ENCODE data around the gene EIF3C.
"Not testable (repeated sequence)": the region's sequence is repeated elsewhere in the genome, so short reads cannot be mapped to it uniquely, and the experiment has no call there.

Gene EIF3C

DNA sequence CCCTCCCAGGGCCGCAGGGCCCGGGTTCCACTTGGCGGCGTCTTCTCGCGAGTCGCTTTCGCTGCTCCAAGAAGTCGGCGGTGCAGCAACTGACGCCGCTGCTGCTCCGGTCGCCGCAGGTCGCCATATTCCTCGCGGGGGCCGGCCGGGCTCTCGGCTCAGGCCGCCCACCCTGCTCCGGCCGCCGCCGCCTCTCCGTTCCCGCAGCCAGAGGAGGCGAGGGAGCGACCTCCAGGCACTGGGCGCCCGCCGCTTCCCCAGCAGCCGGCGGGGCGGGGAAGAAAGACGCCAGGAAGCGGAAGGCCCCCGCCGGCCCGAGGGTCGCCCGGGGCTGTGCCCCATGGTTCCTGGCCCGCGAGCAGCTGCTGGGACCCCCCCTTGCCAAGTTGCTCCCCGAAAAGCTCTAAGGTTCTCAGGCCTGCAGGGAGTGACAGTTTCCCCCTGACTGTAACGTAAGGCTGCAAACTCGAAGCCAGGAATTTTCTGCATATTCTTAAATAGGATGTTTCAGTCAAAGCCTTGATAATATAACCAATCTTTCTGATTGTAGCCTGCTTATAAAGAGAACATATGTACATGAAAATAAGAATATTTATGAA, 39.3 kb downstream of the EIF3C start:
- not testable (repeated sequence) for DNase-seq

DNA sequence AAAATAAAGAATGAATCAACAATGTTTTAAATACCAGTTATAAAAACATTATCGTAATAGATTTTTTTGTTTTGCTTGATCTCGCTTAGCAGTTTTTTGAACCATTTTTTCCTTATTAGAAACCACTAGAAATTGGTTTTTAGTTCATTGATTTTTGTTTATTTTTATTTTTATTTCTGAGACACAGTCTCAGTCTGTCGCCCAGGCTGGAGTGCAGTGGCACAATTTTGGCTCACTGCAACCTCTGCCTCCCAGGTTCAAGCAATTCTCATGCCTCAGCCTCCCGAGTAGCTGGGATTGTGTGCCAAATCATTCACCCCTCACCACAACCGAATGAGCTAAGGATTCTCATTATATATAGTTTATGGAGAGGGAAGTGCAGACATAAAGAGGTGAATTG, 40.2 kb downstream of the EIF3C start, which contains the start of gene NPIPB9:
Gene NPIPB9, plus strand, starts transcription at position 301 of the 400 bp plus-strand sequence.
- not testable (repeated sequence) for DNase-seq

DNA sequence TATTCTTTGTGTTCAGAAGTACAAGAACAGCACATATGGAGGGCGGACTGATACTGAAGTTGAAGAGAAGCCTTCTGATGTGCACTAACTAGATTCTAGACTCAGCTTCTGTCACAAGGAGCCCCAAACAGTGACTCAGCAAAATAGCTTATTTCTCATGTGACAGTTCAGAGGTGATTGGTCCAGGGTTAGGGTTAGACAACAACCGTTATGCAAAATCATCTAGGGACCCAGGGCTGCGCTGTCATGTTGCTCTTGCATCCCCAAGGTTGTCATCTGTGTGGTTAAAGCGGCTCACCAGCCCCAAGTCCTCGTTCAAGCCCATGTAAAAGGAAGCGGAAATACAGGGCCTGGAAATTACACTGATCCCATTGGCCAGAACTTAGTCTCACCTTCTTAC, 70.4 kb downstream of the EIF3C start:
- DNase-seq, result not testable (repeated sequence)

DNA sequence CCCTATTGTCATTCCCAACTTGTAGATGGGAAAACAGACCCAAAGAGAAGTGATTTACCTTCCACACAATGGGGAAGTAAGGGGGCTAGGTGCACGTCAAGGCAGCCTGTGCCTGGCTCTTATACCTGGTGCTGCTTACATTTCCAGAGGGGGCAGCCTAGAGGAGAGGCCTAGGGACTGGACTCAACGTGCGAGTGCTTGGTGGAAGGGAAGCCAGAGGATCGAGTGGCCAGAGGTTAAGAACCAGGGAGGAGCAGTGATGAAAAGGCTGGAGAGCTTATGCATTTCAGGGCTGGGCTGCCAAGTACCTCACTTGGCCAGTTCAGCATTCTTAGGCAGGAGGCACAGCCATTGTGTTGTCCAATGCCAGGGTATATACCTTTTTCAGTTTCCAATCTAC, 71.1 kb downstream of the EIF3C start:
- not testable (repeated sequence) for DNase-seq
